ENCODE results near the gene KDM5C.

DNA sequence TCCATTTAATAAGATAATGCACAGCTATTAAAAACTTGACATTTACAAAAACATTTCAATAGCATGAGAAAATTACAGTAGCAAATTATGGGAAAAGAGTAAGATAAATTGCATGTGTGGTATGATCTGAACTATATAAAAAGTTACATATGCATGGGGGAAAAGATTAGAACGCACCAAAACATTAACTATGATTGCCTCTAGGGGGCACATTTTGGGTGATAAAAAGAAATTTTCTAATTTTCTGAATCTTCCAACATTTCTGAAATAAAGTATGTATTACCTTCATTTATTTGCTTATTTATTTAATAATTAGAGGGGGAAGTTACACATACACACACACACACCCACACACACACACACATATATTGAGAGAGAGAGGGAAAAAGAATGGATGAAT, 19.6 kb upstream of the KDM5C start:
- TF ChIP-seq, protein P1, sequence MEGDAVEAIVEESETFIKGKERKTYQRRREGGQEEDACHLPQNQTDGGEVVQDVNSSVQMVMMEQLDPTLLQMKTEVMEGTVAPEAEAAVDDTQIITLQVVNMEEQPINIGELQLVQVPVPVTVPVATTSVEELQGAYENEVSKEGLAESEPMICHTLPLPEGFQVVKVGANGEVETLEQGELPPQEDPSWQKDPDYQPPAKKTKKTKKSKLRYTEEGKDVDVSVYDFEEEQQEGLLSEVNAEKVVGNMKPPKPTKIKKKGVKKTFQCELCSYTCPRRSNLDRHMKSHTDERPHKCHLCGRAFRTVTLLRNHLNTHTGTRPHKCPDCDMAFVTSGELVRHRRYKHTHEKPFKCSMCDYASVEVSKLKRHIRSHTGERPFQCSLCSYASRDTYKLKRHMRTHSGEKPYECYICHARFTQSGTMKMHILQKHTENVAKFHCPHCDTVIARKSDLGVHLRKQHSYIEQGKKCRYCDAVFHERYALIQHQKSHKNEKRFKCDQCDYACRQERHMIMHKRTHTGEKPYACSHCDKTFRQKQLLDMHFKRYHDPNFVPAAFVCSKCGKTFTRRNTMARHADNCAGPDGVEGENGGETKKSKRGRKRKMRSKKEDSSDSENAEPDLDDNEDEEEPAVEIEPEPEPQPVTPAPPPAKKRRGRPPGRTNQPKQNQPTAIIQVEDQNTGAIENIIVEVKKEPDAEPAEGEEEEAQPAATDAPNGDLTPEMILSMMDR (IDR thresholded peaks at IDR 0.05): peak in 1 of 6 experiments; percentile 18
- TF ChIP-seq POLR2A (IDR thresholded peaks at IDR 0.05): no peak

All from thyroid gland (tissue), 4 donors.